Heart right ventricle (tissue), 16 donors: ENCODE data around the gene ZNF420. TPM values are rescaled to one million over a fixed set of nuclear protein-coding genes. Genes with fewer than 3 reads are reported as not detected.

Experiments
- ATAC-seq, 8 donors: fragments of 200-7000 bp; cut with Tn5 transposase; one replicate each; pipeline ENCODE4 v1.9.1; 2020; ENCODE audit warnings: mild to moderate bottlenecking in 8 of 8, moderate library complexity in 8 of 8, moderate number of reproducible peaks in 1 of 8
- DNase-seq, 2 donors: peaks; one replicate each; pipeline ENCODE4 v3.0.0-alpha.2; 2020
- H3K27ac ChIP-seq, 10 donors: fragments of 200-600 bp; sonication (generic) in 2 of 10; one replicate each; pipeline versions ENCODE4 v1.5.0 to v1.8.0; 2020 to 2022; ENCODE audit warnings: mild to moderate bottlenecking in 3 of 10
- H3K27me3 ChIP-seq, 7 donors: fragments of 200-600 bp; one replicate each; pipeline ENCODE4 v1.8.0; 2021 to 2022; ENCODE audit warnings: mild to moderate bottlenecking in 2 of 7
- H3K36me3 ChIP-seq, 9 donors: fragments of 200-600 bp; sonication (generic) in 1 of 9; one replicate each; pipeline versions ENCODE4 v1.5.0 to v1.8.0; 2020 to 2022; ENCODE audit warnings: mild to moderate bottlenecking in 2 of 9
- H3K4me1 ChIP-seq, 9 donors: fragments of 200-600 bp; sonication (generic) in 1 of 9; one replicate each; pipeline versions ENCODE4 v1.5.0 to v1.8.0; 2020 to 2022; ENCODE audit warnings: mild to moderate bottlenecking in 4 of 9
- H3K4me3 ChIP-seq, 10 donors: fragments of 200-600 bp; sonication (generic) in 2 of 10; one replicate each; pipeline versions ENCODE4 v1.5.0 to v1.8.0; 2020 to 2022; ENCODE audit warnings: mild to moderate bottlenecking in 7 of 10, moderate library complexity in 2 of 10
- H3K9me3 ChIP-seq, 11 donors: fragments of 200-600 bp in 10 of 11; sonication (generic) in 2 of 11; one replicate each; pipeline versions ENCODE4 v1.5.0 to v1.8.0; 2013 to 2022; ENCODE audit warnings: mild to moderate bottlenecking in 2 of 11, control low read depth in 1 of 11, moderate library complexity in 1 of 11
- WGBS, 2 donors: extraction: QIAGEN DNeasy Blood & Tissue Kit; methylation state at CpG; one replicate each; pipeline ENCODE4 v1.1.7; 2013; ENCODE audit warnings: inconsistent platforms in 1 of 2; 5-methylcytosine and 5-hydroxymethylcytosine counted together
- intact Hi-C, 10 donors: fragments of 100-400 bp; cut with DNase I; formaldehyde crosslinking; loops; one replicate each; pipeline versions ENCODE4 v1.11.1 to v1.14.2; 2022
- polyA plus RNA-seq, 2 donors: library from polyadenylated mRNA; stranded (reverse); fragments of 200-250 nt; gene quantifications; one replicate each; pipeline ENCODE4 v1.2.3, GENCODE V29; 2013
- total RNA-seq, 10 donors: library from RNA; stranded (reverse); fragmentation: NEBNext Ultra II Directional in 3 of 10; extraction: Animal tissue kit (Norgen Biotek cat#: 25700) in 3 of 10; gene quantifications; one replicate each; pipeline versions ENCODE4 v1.2.1 to v1.2.4, GENCODE V29; 2021 to 2023
- TF ChIP-seq, protein P1 (sequence below), 9 donors: fragments of 200-600 bp; sonication (generic) in 2 of 9; IDR thresholded peaks; one replicate each; pipeline versions ENCODE4 v1.5.0 to v1.8.0; 2021 to 2022; ENCODE audit warnings: antibody characterized with exemption in 9 of 9, mild to moderate bottlenecking in 5 of 9, moderate library complexity in 1 of 9
- donor health status: Arrhythmogenic right ventricular cardiomyopathy.
- donor health status: ischemic (EF 13 %, LVEDD 7.1; RV severe dilation, severe dysfunction).
- donor health status: healthy with polysubstance abuse.
- donor health status: DM: no; HTN: yes; CAD: no.
- donor health status: DM: no; HTN: no; CAD: no.
- donor health status: ischemic (EF 25% LVEDD 6.9; RV normal size, moderate dysfunction).
- donor health status: ischemic (EF 25% LVEDD 5.7; RV mildly dilated, moderate dysfunction).
- donor health status: healthy.
- donor health status: DM: yes; HTN: yes; CAD: no.
- donor health status: Ischemic cardiomyopathy.
- donor health status: ischemic (EF 35%, LVEDD 5.7; RV mildly dilated, moderate dysfunction).
- donor health status: nonischemic (EF 11% LVEDD 7.7; RV severe dilation, severe dysfunction).
- donor health status: DM: yes; HTN: yes; CAD: no.
- donor health status: PGD.
- donor health status: ischemic (EF 29% LVEDD 5.4; RV normal size, mild dysfunction).
- donor health status: nonischemic (EF 23%, LVEDD 6.1; RV moderate dilation, normal function).

The ZNF420 gene
- total and polyA plus RNA-seq, 12 donors: 2.7 to 12.5 (median 8.2) TPM

DNA sequence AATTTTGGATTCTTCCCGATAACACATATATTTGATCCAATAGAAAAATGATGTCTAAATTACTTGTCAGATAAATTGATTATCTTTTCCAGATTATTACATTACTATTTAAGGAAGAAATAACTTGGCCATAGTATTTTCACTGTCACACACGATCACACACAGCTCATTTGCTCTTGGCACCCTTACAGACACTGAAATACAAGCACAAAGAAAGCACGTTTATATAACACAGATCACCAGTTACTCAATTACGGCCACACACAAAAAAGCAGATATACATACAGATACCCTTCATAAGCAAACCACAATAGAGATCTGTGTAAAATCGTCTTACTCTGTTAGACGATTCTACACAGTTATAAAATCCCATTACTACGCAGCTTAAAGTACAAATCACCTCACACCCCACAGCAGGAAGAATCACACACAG, 716 bp upstream of the ZNF420 start:
- 12 to 16% methylated on average over 7 of the region's 7 CpGs for WGBS, 2 donors
- peak overlapping the region; percentile 60 to 92 (median 88) for H3K27ac ChIP-seq
- TF ChIP-seq, protein P1, sequence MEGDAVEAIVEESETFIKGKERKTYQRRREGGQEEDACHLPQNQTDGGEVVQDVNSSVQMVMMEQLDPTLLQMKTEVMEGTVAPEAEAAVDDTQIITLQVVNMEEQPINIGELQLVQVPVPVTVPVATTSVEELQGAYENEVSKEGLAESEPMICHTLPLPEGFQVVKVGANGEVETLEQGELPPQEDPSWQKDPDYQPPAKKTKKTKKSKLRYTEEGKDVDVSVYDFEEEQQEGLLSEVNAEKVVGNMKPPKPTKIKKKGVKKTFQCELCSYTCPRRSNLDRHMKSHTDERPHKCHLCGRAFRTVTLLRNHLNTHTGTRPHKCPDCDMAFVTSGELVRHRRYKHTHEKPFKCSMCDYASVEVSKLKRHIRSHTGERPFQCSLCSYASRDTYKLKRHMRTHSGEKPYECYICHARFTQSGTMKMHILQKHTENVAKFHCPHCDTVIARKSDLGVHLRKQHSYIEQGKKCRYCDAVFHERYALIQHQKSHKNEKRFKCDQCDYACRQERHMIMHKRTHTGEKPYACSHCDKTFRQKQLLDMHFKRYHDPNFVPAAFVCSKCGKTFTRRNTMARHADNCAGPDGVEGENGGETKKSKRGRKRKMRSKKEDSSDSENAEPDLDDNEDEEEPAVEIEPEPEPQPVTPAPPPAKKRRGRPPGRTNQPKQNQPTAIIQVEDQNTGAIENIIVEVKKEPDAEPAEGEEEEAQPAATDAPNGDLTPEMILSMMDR (IDR thresholded peaks at IDR 0.05): no peak
- intact Hi-C loops: loop anchor here in 3 of 10 donors (5.0 to 10.0 kb wide), 4 partner anchors 103 to 740 kb away; partner anchors contain the start of gene ZNF383 (in 1 of the 3)
- DNase-seq (no peak), ATAC-seq (peak in 3 of 8 donors; percentile 1 to 10 (median 2))
- peaks cover 0 to 19% (median 4%) of the 10 kb centered on the region in 9 donors for H3K36me3 ChIP-seq
- H3K4me3 ChIP-seq: peak overlapping the region; percentile 61 to 98 (median 80)
- H3K4me1 ChIP-seq: peaks cover 2 to 33% (median 22%) of the 10 kb centered on the region in 9 donors
- no peaks in the 10 kb centered on the region for H3K27me3 ChIP-seq
- H3K9me3 ChIP-seq: peaks cover 0 to 38% (median 12%) of the 10 kb centered on the region in 11 donors

DNA sequence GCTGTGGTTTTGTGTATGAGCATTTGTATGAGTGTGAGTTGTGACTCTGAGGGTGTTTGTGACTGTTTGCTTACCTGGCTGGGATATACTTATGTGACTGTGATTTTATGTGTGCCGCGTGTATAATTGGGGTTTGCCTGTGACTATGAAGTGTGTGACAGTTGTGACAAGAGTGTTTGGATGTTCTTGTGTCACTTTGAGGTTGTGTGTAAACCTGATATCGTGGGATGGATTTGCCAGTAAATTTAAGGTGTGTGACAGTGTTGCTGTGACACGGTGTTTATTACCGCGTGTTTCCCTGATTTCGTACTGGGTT, 442 bp downstream of the ZNF420 start:
- Histone ChIP-seq H3K4me3 (peak overlapping the region; percentile 61 to 98 (median 80)), H3K4me1 (peaks cover 2 to 33% (median 22%) of the 10 kb centered on the region in 9 donors), H3K27ac (peak overlapping the region; percentile 60 to 92 (median 88)), H3K9me3 (peaks cover 0 to 41% (median 24%) of the 10 kb centered on the region in 11 donors), H3K27me3 (no peaks in the 10 kb centered on the region), H3K36me3 (peaks cover 0 to 30% (median 4%) of the 10 kb centered on the region in 9 donors)
- TF ChIP-seq, protein P1 (IDR thresholded peaks at IDR 0.05): no peak
- DNase-seq: no peak
- intact Hi-C loops: loop anchor here in 4 of 10 donors (1.0 to 10.0 kb wide), 5 partner anchors 94 to 739 kb away; partner anchors contain the start of genes ZNF383 (in 1 of the 4) and ZNF585A (in 1 of the 4)
- no peak for ATAC-seq
- 1% methylated on average over 7 of the region's 7 CpGs for WGBS, 2 donors

DNA sequence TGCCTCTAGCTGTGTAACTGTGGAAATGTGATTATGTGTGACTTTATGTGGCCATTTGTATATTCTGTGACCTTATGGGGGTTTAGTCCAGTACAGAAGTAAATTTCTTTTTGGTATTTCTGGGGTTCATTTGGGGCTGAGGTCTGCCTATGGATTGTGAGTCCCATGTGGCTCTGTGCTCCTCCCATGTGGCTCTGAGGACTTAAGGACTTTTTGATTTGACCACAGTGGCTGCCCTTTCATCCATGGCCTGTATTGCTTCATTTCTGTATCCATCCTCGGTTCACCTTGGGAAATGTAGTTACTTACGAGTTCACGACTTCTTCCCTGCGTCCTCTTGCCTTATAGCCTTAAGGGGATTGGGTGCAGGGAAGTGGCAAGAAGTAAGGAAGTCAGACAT, 1.0 kb downstream of the ZNF420 start:
- Histone ChIP-seq H3K36me3 (peaks cover 0 to 31% (median 4%) of the 10 kb centered on the region in 9 donors), H3K4me1 (peaks cover 2 to 33% (median 22%) of the 10 kb centered on the region in 9 donors), H3K9me3 (peaks cover 0 to 44% (median 26%) of the 10 kb centered on the region in 11 donors), H3K4me3 (peak overlapping the region in 9 of 10 donors; percentile 66 to 98 (median 81)), H3K27ac (peak overlapping the region in 3 of 10 donors; percentile 87 to 92 (median 87)), H3K27me3 (no peaks in the 10 kb centered on the region)
- intact Hi-C loops: loop anchor here in 3 of 10 donors (5.0 to 10.0 kb wide), 4 partner anchors 104 to 738 kb away; partner anchors contain the start of gene ZNF383 (in 1 of the 3)
- TF ChIP-seq, protein P1 (IDR thresholded peaks at IDR 0.05): no peak
- ATAC-seq: no peak
- no peak for DNase-seq
- 82 to 84% methylated on average over 4 of the region's 4 CpGs for WGBS, 2 donors

GRCh38 chr19:37082307-37082706, 4.1 kb downstream of the ZNF420 start:
- Histone ChIP-seq H3K27ac (no peak overlapping the region), H3K4me1 (peaks cover 2 to 19% (median 16%) of the 10 kb centered on the region in 9 donors), H3K9me3 (peaks cover 0 to 75% (median 43%) of the 10 kb centered on the region in 11 donors), H3K4me3 (no peak overlapping the region), H3K36me3 (peaks cover 0 to 56% (median 4%) of the 10 kb centered on the region in 9 donors), H3K27me3 (no peaks in the 10 kb centered on the region)
- ATAC-seq (no peak), DNase-seq (no peak)
- intact Hi-C loops: no loop called here
- WGBS, 2 donors: 98% methylated on average over 2 of the region's 2 CpGs
- TF ChIP-seq, protein P1 (IDR thresholded peaks at IDR 0.05): no peak
